ENCODE data around the gene WDR83. TPM values are rescaled to one million over a fixed set of nuclear protein-coding genes. Genes with fewer than 3 reads are reported as not detected.
"Not testable (repeated sequence)": the region's sequence is repeated elsewhere in the genome, so short reads cannot be mapped to it uniquely, and the experiment has no call there.

WDR83 gene
- total RNA-seq (2013), result 8.3 TPM
- polyA plus RNA-seq (1 to 10 TPM; 7.9 to 9.9 (median 8.5) TPM), polyA minus RNA-seq (6.5 and 9.0 TPM in 2 replicates), total RNA-seq (1.9 to 7.2 (median 3.3) reads per million in 11 experiments)

GRCh38 chr19:12666265-12667048, at the start of gene WDR83, which contains the start of gene MAN2B1:
Gene WDR83 (plus strand): TSS chr19:12666807. CDS start chr19:12669791, 2,984 bp downstream.
Gene MAN2B1 (minus strand): TSS chr19:12666742. CDS start chr19:12666701, 41 bp downstream.
- Mint-ChIP-seq H3K27me3 (ENCODE audit: low read depth in 3 of 3) (peaks cover 0 to 3% (median 2%) of the 10 kb centered on the region in 3 donors), H3K4me3 (peak within 1 kb of the TSS; percentile 95 to 98), H3K36me3 (peaks cover 22 to 40% of the 10 kb centered on the region in 2 donors), H3K27ac (peak within 1 kb of the TSS; percentile 94 to 100 (median 97)), H3K4me1 (peaks cover 42% of the 10 kb centered on the region), H3K9me3 (no peaks in the 10 kb centered on the region)
- H3K27ac ChIP-seq (ENCODE audit: low read depth in 1 of 2, low read length in 2 of 2), result peak within 1 kb of the TSS; percentile 76 to 100
- peaks cover 32 to 34% of the 10 kb centered on the region in 2 donors for H3K36me3 ChIP-seq (replicated peaks in 1 of 2; ENCODE audit: control insufficient read depth in 1 of 2, insufficient read depth in 2 of 2, low read length in 2 of 2)
- H4K20me1 ChIP-seq (ENCODE audit: insufficient read depth, low read length), result peaks cover 39% of the 10 kb centered on the region
- H3K79me2 ChIP-seq (ENCODE audit: insufficient read depth, low read length), result peaks cover 72% of the 10 kb centered on the region
- H3K9me3 ChIP-seq (replicated peaks in 1 of 2; ENCODE audit: control insufficient read depth in 1 of 2, insufficient read depth in 1 of 2, low read length in 2 of 2), result no peaks in the 10 kb centered on the region
- no peaks in the 10 kb centered on the region for H3K27me3 ChIP-seq (ENCODE audit: control insufficient read depth in 2 of 2, insufficient read depth in 2 of 2, low read length in 2 of 2)
- peak within 1 kb of the TSS; percentile 77 for H3K4me2 ChIP-seq (replicated peaks; ENCODE audit: extremely low read depth, low read length, poor library complexity, severe bottlenecking)
- H2AFZ ChIP-seq (ENCODE audit: insufficient read depth, low read depth, low read length, poor library complexity, severe bottlenecking), result peak within 1 kb of the TSS; percentile 85
- TF ChIP-seq, protein P1, sequence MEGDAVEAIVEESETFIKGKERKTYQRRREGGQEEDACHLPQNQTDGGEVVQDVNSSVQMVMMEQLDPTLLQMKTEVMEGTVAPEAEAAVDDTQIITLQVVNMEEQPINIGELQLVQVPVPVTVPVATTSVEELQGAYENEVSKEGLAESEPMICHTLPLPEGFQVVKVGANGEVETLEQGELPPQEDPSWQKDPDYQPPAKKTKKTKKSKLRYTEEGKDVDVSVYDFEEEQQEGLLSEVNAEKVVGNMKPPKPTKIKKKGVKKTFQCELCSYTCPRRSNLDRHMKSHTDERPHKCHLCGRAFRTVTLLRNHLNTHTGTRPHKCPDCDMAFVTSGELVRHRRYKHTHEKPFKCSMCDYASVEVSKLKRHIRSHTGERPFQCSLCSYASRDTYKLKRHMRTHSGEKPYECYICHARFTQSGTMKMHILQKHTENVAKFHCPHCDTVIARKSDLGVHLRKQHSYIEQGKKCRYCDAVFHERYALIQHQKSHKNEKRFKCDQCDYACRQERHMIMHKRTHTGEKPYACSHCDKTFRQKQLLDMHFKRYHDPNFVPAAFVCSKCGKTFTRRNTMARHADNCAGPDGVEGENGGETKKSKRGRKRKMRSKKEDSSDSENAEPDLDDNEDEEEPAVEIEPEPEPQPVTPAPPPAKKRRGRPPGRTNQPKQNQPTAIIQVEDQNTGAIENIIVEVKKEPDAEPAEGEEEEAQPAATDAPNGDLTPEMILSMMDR (IDR thresholded peaks at IDR 0.05), result no peak
- H3K4me1 ChIP-seq (ENCODE audit: control insufficient read depth in 1 of 2, insufficient read depth in 2 of 2, low read length in 2 of 2), result peaks cover 49 to 61% of the 10 kb centered on the region in 2 donors
- peak within 1 kb of the TSS; percentile 95 for H3K9ac ChIP-seq (ENCODE audit: insufficient read depth, low read length, poor library complexity, severe bottlenecking)
- peak within 1 kb of the TSS; percentile 93 to 98 (median 96) for H3K4me3 ChIP-seq (replicated peaks in 1 of 3; ENCODE audit: low read depth in 2 of 3, low read length in 3 of 3)
- intact Hi-C loops (cut with micrococcal nuclease), result loop anchor here (5.0 to 10.0 kb wide), 4 partner anchors 52 to 502 kb away; partner anchors contain the start of genes ZNF490 (in 2 of the 2), ZNF791 (in 2 of the 2), JUNB (in 1 of the 2) and ZNF136 (in 1 of the 2)
- WGBS (ENCODE audit: insufficient coverage), result under 1% methylated on average over 46 of the region's 46 CpGs
- DNase-seq, result peak; percentile 76 to 84 (median 78)

DNA sequence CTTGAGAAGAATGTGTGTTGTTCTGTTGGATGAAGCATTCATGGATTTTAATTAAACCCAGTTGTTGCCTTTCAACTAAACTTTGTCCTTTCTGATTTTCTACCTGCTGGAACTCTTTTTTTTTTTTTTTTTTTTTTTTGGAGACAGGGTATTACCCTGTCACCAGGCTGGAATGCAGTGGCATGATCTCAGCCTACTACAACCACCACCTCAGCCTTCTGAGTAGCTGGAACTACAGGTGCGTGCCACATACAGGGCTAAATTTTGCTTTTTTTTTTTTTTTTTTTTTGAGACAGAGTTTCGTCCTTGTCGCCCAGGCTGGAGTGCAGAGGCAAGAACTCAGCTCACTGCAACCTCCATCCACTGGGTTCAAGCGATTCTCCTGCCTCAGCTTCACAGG, 49.0 kb upstream of the WDR83 start:
- H3K36me3 Mint-ChIP-seq, result peaks cover 34 to 52% of the 10 kb centered on the region in 2 donors
- no peak overlapping the region for H3K27ac ChIP-seq (ENCODE audit: low read depth in 1 of 2, low read length in 2 of 2)
- H3K4me2 ChIP-seq (replicated peaks; ENCODE audit: extremely low read depth, low read length, poor library complexity, severe bottlenecking), result no peak overlapping the region
- H3K27me3 Mint-ChIP-seq (ENCODE audit: low read depth in 3 of 3), result peaks cover 4 to 6% (median 5%) of the 10 kb centered on the region in 3 donors
- peaks cover 70% of the 10 kb centered on the region for H3K79me2 ChIP-seq (ENCODE audit: insufficient read depth, low read length)
- no peak overlapping the region for H2AFZ ChIP-seq (ENCODE audit: insufficient read depth, low read depth, low read length, poor library complexity, severe bottlenecking)
- no peak for DNase-seq
- H4K20me1 ChIP-seq (ENCODE audit: insufficient read depth, low read length), result peaks cover 91% of the 10 kb centered on the region
- intact Hi-C loops (cut with micrococcal nuclease), result loop anchor here (10.0 kb wide), 2 partner anchors 47 to 63 kb away; partner anchors contain the start of genes MAN2B1 (in 1 of the 2), WDR83 (in 1 of the 2) and ZNF564 (in 1 of the 2)
- peaks cover 16% of the 10 kb centered on the region in 2 donors for H3K4me1 ChIP-seq (ENCODE audit: control insufficient read depth in 1 of 2, insufficient read depth in 2 of 2, low read length in 2 of 2)
- H3K9me3 Mint-ChIP-seq, result peaks cover 0 to 1% (median 0%) of the 10 kb centered on the region in 7 donors
- no peak overlapping the region for H3K4me3 ChIP-seq (replicated peaks in 1 of 3; ENCODE audit: low read depth in 2 of 3, low read length in 3 of 3)
- no peaks in the 10 kb centered on the region for H3K9me3 ChIP-seq (replicated peaks in 1 of 2; ENCODE audit: control insufficient read depth in 1 of 2, insufficient read depth in 1 of 2, low read length in 2 of 2)
- H3K9ac ChIP-seq (ENCODE audit: insufficient read depth, low read length, poor library complexity, severe bottlenecking), result no peak overlapping the region
- no peak overlapping the region for H3K27ac Mint-ChIP-seq
- WGBS (ENCODE audit: insufficient coverage), result 100% methylated on average over 1 of the region's 4 CpGs
- no peak overlapping the region for H3K4me3 Mint-ChIP-seq
- peaks cover 0 to 19% of the 10 kb centered on the region in 2 donors for H3K36me3 ChIP-seq (replicated peaks in 1 of 2; ENCODE audit: control insufficient read depth in 1 of 2, insufficient read depth in 2 of 2, low read length in 2 of 2)
- TF ChIP-seq, protein P1 (IDR thresholded peaks at IDR 0.05), result no peak
- H3K27me3 ChIP-seq (ENCODE audit: control insufficient read depth in 2 of 2, insufficient read depth in 2 of 2, low read length in 2 of 2), result no peaks in the 10 kb centered on the region
- H3K4me1 Mint-ChIP-seq, result peaks cover 35% of the 10 kb centered on the region

GRCh38 chr19:12621253-12622024, 45.2 kb upstream of the WDR83 start:
- H3K4me2 ChIP-seq (replicated peaks; ENCODE audit: extremely low read depth, low read length, poor library complexity, severe bottlenecking); H3K4me3 ChIP-seq (replicated peaks in 1 of 3; ENCODE audit: low read depth in 2 of 3, low read length in 3 of 3); intact Hi-C loops (cut with micrococcal nuclease); DNase-seq; H3K27ac Mint-ChIP-seq; H3K9ac ChIP-seq (ENCODE audit: insufficient read depth, low read length, poor library complexity, severe bottlenecking); H3K4me3 Mint-ChIP-seq; H3K9me3 ChIP-seq (replicated peaks in 1 of 2; ENCODE audit: control insufficient read depth in 1 of 2, insufficient read depth in 1 of 2, low read length in 2 of 2); H3K27me3 ChIP-seq (ENCODE audit: control insufficient read depth in 2 of 2, insufficient read depth in 2 of 2, low read length in 2 of 2); H3K27me3 Mint-ChIP-seq (ENCODE audit: low read depth in 3 of 3); H2AFZ ChIP-seq (ENCODE audit: insufficient read depth, low read depth, low read length, poor library complexity, severe bottlenecking); H3K27ac ChIP-seq (ENCODE audit: low read depth in 1 of 2, low read length in 2 of 2); H3K4me1 ChIP-seq (ENCODE audit: control insufficient read depth in 1 of 2, insufficient read depth in 2 of 2, low read length in 2 of 2): not testable (repeated sequence)
- Mint-ChIP-seq H3K4me1 (peaks cover 13% of the 10 kb centered on the region), H3K9me3 (peaks cover 0 to 16% (median 10%) of the 10 kb centered on the region in 7 donors), H3K36me3 (peaks cover 38 to 56% of the 10 kb centered on the region in 2 donors)
- Histone ChIP-seq H3K79me2 (ENCODE audit: insufficient read depth, low read length) (peaks cover 51% of the 10 kb centered on the region), H3K36me3 (replicated peaks in 1 of 2; ENCODE audit: control insufficient read depth in 1 of 2, insufficient read depth in 2 of 2, low read length in 2 of 2) (peaks cover 16 to 43% of the 10 kb centered on the region in 2 donors), H4K20me1 (ENCODE audit: insufficient read depth, low read length) (peaks cover 65% of the 10 kb centered on the region)
- no CpG with 5 or more reads among the region's 26 CpGs for WGBS (ENCODE audit: insufficient coverage)
